ENCODE results near the gene DENND1A. TPM values are rescaled to one million over a fixed set of nuclear protein-coding genes. Genes with fewer than 3 reads are reported as not detected.

DENND1A gene
- total RNA-seq, 1 donor from 2014 or later: 14.9 TPM

- intact Hi-C loops (cut with micrococcal nuclease): no loop called here
These were observed 343.7 kb downstream of the DENND1A start for GRCh38 chr9:123586275-123586674.

GRCh38 chr9:123584202-123585176 lies 345.4 kb downstream of the DENND1A start:
- intact Hi-C loops (cut with micrococcal nuclease): no loop called here

GRCh38 chr9:123583646-123584045 lies 346.3 kb downstream of the DENND1A start:
- intact Hi-C loops (cut with micrococcal nuclease): no loop called here

- intact Hi-C loops (cut with micrococcal nuclease): no loop called here
These were observed 358.7 kb downstream of the DENND1A start for GRCh38 chr9:123571240-123571639.

- intact Hi-C loops (cut with micrococcal nuclease): no loop called here
These were observed 360.9 kb downstream of the DENND1A start for GRCh38 chr9:123568691-123569688.

- intact Hi-C loops (cut with micrococcal nuclease): no loop called here
These were observed 362.9 kb downstream of the DENND1A start for GRCh38 chr9:123567013-123567412.

DNA sequence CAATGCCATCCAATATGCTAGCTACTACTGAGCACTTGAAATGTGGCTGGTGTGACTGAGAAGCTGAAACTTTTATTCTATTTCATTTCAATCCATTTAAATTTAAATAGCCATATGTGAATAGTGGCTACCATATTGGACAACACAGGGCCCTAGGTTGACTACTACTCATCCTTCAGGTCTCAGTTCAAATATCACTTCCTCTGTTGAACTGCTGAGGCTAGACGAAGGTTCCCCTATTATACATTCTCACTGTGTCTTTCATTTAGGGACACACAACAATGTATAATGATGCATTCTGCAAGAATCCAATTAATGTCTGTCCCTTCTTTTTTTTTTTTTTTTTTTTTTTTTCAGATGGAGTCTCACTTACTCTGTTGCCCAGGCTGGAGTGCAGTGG lies 365.3 kb downstream of the DENND1A start:
- intact Hi-C loops (cut with micrococcal nuclease): no loop called here

- intact Hi-C loops (cut with micrococcal nuclease): loop anchor here (2.0 kb wide), 1 partner anchor 76 kb away; no protein-coding TSS in a partner anchor
These were observed 367.0 kb downstream of the DENND1A start for GRCh38 chr9:123562844-123563346.

- intact Hi-C loops (cut with micrococcal nuclease): no loop called here
These were observed 368.9 kb downstream of the DENND1A start for GRCh38 chr9:123561046-123561445.

- intact Hi-C loops (cut with micrococcal nuclease): no loop called here
These were observed 373.2 kb downstream of the DENND1A start for GRCh38 chr9:123556464-123557435.

DNA sequence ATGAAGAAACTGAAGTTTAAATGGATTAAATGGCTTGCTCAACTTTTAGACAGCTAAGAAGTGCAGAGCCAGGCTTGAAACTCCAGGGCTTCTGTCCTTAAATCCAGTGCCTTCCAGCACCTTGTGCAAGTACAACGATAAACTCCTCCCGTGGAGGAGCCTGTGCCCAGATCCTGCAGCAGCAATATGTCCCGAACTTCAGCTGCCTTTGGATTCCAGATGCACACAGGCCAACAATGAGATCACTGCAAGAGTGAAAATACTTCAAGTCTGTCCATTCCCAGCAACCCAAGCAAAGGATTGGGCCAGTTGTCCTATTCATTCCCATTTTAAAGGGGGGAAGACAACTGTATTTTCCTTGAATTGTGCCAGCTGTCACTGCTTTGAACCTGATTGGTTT lies 374.3 kb downstream of the DENND1A start:
- intact Hi-C loops (cut with micrococcal nuclease): no loop called here

- intact Hi-C loops (cut with micrococcal nuclease): no loop called here
These were observed 377.4 kb downstream of the DENND1A start for GRCh38 chr9:123552530-123552929.

DNA sequence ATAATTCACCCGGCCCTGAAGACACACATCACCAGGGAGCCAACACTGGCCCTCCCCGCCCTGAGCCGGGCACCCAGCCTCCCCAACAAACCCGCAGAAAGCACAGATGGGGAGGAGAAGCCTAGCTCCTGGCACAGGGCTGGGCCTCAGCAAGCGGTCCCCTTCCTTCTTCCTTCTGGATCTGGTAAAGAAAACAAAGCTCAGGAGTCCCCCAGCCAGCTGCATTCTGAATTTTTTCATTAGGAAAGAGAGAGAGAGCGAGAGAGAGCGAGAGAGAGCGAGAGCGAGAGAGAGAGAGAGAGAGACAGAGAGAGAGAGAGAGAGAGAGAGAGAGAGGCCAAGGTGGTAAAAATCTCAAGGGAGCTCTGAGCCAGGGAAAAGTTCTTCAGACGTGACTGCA lies 378.2 kb downstream of the DENND1A start:
- intact Hi-C loops (cut with micrococcal nuclease): no loop called here

DNA sequence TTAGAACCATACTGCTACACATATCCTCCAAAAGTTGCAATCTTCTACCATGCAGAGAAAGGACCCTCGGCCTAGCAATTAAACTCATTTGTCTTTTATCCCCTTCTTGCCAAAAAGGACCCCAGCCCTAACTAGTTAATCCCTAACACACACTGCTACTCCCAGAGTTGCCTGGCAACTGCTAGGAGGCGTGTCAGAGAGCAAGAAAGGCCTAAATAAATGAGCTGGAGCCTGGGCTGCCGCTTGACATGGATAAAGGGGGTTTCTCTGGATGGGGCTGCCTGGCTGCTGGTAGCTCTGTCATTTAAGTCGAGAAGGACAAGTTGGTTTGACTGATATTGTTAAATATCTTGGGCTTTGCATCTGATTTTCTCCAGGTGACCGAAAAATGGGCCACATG lies 379.1 kb downstream of the DENND1A start:
- intact Hi-C loops (cut with micrococcal nuclease): no loop called here

GRCh38 chr9:123550012-123550411 lies 379.9 kb downstream of the DENND1A start:
- intact Hi-C loops (cut with micrococcal nuclease): no loop called here

DNA sequence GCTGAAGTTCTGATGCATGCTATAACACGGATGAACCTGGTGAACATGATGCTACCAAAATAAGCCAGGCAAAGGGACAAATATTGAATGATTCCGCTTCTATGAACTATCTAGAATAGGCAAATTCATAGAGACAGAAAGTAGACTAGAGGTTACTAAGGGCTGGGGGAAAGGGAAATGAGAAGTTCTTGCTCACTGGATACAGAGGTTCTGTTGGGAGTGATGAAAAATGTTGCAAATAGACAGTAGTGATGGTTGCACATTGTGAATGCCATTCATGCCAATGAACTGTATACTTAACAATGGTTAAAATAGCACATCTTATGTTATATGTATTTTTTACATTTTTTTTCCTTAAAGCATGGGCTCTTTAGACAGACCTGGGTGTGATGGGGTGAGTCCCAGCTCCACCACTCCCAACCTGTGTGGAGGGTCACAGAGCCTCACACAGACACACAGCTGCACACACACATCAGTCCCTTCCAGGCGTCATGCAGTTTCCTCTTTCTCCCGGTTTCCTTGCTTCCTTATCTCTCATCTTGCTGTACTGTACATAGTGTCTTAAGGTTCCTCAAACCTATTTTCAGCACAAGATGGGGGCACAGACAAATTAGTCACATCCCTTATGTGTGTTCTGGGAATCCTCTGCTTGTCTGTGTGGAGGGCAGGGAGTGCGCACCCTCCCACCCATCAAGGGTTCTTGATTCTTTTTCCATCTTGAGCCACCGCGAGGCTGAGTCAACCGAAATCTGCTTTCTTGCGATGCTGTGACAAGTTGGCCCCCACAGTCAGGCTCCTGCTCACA lies 381.0 kb downstream of the DENND1A start:
- intact Hi-C loops (cut with micrococcal nuclease): no loop called here

GRCh38 chr9:123544007-123544827 lies 385.7 kb downstream of the DENND1A start:
- intact Hi-C loops (cut with micrococcal nuclease): loop anchor here (5.0 kb wide), 1 partner anchor 453 kb away; no protein-coding TSS in a partner anchor

DNA sequence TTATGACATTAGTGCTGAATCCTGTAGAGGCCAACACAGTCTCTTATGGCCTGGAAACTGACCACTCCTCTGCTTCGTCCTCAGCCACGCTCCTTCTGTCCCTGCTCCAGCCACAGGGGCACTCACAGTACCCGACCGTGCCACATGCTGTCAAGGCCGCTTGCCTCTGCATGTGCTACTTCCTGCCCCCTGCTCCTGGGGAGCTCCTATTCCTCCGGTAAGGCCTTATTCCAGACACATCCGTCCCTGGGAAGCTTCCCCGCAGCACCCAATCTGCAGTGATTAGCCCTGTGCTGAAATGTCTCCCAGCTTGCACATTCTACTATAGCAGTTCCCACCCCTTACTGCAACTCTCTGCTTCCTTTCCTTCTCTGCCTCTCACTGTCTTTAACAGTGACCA lies 386.4 kb downstream of the DENND1A start:
- intact Hi-C loops (cut with micrococcal nuclease): loop anchor here (5.0 kb wide), 1 partner anchor 454 kb away; no protein-coding TSS in a partner anchor
